SKM-1 (cell line): ENCODE measurements around the gene COL11A1.

Experiments
- DNase-seq: peaks from one replicate; lab custom pipeline; 2025; ENCODE audit not compliant: unreplicated experiment; lab: John Stamatoyannopoulos, UW

COL11A1 gene

GRCh38 chr1:102919659-102920058, 188.7 kb downstream of the COL11A1 start:
- DNase-seq, result no peak

GRCh38 chr1:102901996-102902395, 206.3 kb downstream of the COL11A1 start:
- no peak for DNase-seq

- no peak for DNase-seq
Observed at GRCh38 chr1:102899935-102900334, 208.4 kb downstream of the COL11A1 start.

- DNase-seq, result no peak
Observed at GRCh38 chr1:102897557-102897956, 210.8 kb downstream of the COL11A1 start.

GRCh38 chr1:102896771-102897170, 211.6 kb downstream of the COL11A1 start:
- no peak for DNase-seq

- DNase-seq, result no peak
Observed at GRCh38 chr1:102896286-102896685, 212.0 kb downstream of the COL11A1 start.

GRCh38 chr1:102891868-102892625, 216.3 kb downstream of the COL11A1 start:
- DNase-seq, result no peak

GRCh38 chr1:102886638-102887037, 221.7 kb downstream of the COL11A1 start:
- DNase-seq, result no peak

GRCh38 chr1:102884238-102884637, 224.1 kb downstream of the COL11A1 start:
- DNase-seq, result no peak

GRCh38 chr1:102879439-102879993, 228.8 kb downstream of the COL11A1 start:
- no peak for DNase-seq

GRCh38 chr1:102875756-102876155, 232.6 kb downstream of the COL11A1 start:
- DNase-seq, result no peak

GRCh38 chr1:102872526-102872925, 235.8 kb downstream of the COL11A1 start:
- DNase-seq, result no peak

- no peak for DNase-seq
Observed at GRCh38 chr1:102872097-102872496, 236.2 kb downstream of the COL11A1 start.

- no peak for DNase-seq
Observed at GRCh38 chr1:102863704-102864103, 244.6 kb downstream of the COL11A1 start.

- no peak for DNase-seq
Observed at GRCh38 chr1:102861247-102861646, 247.1 kb downstream of the COL11A1 start.

- no peak for DNase-seq
Observed at GRCh38 chr1:102858695-102859094, 249.6 kb downstream of the COL11A1 start.

- DNase-seq, result no peak
Observed at GRCh38 chr1:102857251-102857650, 251.1 kb downstream of the COL11A1 start.

- DNase-seq, result no peak
Observed at GRCh38 chr1:102853701-102854187, 254.6 kb downstream of the COL11A1 start.

- no peak for DNase-seq
Observed at GRCh38 chr1:102853136-102853535, 255.2 kb downstream of the COL11A1 start.

GRCh38 chr1:102852613-102853012, 255.7 kb downstream of the COL11A1 start:
- no peak for DNase-seq

GRCh38 chr1:102851616-102852015, 256.7 kb downstream of the COL11A1 start:
- no peak for DNase-seq

GRCh38 chr1:102842606-102843005, 265.7 kb downstream of the COL11A1 start:
- DNase-seq, result no peak

GRCh38 chr1:102840741-102841140, 267.6 kb downstream of the COL11A1 start:
- DNase-seq, result no peak
